Mononuclear cell (primary cell): ENCODE measurements around the gene GGA3. TPM values are rescaled to one million over a fixed set of nuclear protein-coding genes. Genes with fewer than 3 reads are reported as not detected.

Source experiments
- total RNA-seq: library from RNA; depleted of rRNA; stranded (reverse); fragments of >200 nt; gene quantifications from one replicate; pipeline ENCODE4 v1.2.3, GENCODE V29; 2012

GGA3 gene
- total RNA-seq, 1 donor = 36.9 TPM

Other genes starting within 250 kb of the GGA3 start
- gene MRPL58, start 248.9 kb downstream of the GGA3 start, total RNA-seq = 8.6 TPM
- 150 TPM for gene ATP5PD, start 214.6 kb downstream of the GGA3 start, total RNA-seq
- 18.6 TPM for gene KCTD2, start 214.4 kb downstream of the GGA3 start, total RNA-seq
- 13.0 TPM for gene SLC16A5, start 173.7 kb downstream of the GGA3 start, total RNA-seq
- 1.4 TPM for gene ARMC7, start 151.6 kb downstream of the GGA3 start, total RNA-seq
- 24.3 TPM for gene NT5C, start 129.9 kb downstream of the GGA3 start, total RNA-seq
- 33.5 TPM for gene JPT1, start 107.1 kb downstream of the GGA3 start, total RNA-seq
- 64.4 TPM for gene SUMO2, start 78.6 kb downstream of the GGA3 start, total RNA-seq
- gene NUP85, start 55.9 kb downstream of the GGA3 start, total RNA-seq = 25.6 TPM
- 27.1 TPM for gene MRPS7, start 273 bp upstream of the GGA3 start, total RNA-seq
- gene MIF4GD, start 9.6 kb upstream of the GGA3 start, total RNA-seq = 19.9 TPM
- 5.9 TPM for gene SLC25A19, start 27.8 kb upstream of the GGA3 start, total RNA-seq
- gene GRB2, start 144.1 kb upstream of the GGA3 start, total RNA-seq = 151 TPM
- 21.1 TPM for gene TMEM94, start 195.0 kb upstream of the GGA3 start, total RNA-seq